ENCODE results near the gene ZNF426. TPM values are rescaled to one million over a fixed set of nuclear protein-coding genes. Genes with fewer than 3 reads are reported as not detected.

ZNF426 gene
- total and polyA plus RNA-seq, 2 of the 13 experiments (the other 11 are each of a cell fraction or from before 2014, with no cell fraction given): 3.8 to 14.9 TPM

DNA sequence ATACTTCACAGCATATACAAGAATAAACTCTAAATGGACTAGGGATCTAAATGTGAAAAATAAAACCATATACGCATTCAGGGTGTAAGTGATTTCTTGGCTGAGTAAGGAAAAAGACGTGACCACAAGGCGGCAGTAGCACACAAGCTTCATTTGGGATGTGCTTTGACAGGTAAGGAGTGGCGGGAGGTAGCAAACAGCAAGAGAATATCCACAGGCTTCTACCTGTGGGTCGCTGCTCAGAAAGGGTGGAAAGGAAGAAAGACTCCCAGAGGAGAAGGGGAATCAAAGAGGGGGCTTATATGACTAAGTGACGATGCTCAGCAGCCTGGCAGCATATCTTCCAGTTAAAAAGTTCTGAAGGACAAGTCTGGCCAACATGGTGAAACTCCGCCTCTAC lies 48.3 kb upstream of the ZNF426 start:
- Histone ChIP-seq H3K27ac (ENCODE audit: extremely low read length, insufficient read depth, low read length) (no peak overlapping the region), H3K79me2 (ENCODE audit: insufficient read depth, low read length) (peaks cover 24% of the 10 kb centered on the region), H3K27me3 (ENCODE audit: control insufficient read depth in 1 of 2, insufficient read depth in 2 of 2, low read length in 2 of 2) (peaks cover 0 to 2% of the 10 kb centered on the region in 2 experiments; a peak in 1 of 5 replicates), H3K9me3 (ENCODE audit: low read length) (no peaks in the 10 kb centered on the region), H3K4me3 (replicated peaks in 1 of 3; ENCODE audit: insufficient read depth in 1 of 3, low read depth in 2 of 3, low read length in 3 of 3) (no peak overlapping the region; a peak in 1 of 6 replicates), H3K9ac (ENCODE audit: insufficient read depth, low read depth, low read length) (no peak overlapping the region), H4K20me1 (ENCODE audit: insufficient read depth, low read length) (peaks cover 14% of the 10 kb centered on the region; the same call in 1 of the 2 replicates), H3K4me1 (ENCODE audit: insufficient read depth, low read length) (peaks cover 23% of the 10 kb centered on the region), H3K4me2 (ENCODE audit: low read depth, low read length) (peak overlapping the region; percentile 64), H2AFZ (ENCODE audit: low read length) (peak overlapping the region; percentile 61), H3K36me3 (replicated peaks in 1 of 2; ENCODE audit: control insufficient read depth in 1 of 2, insufficient read depth in 2 of 2, low read length in 2 of 2) (no peaks in the 10 kb centered on the region)
- WGBS (ENCODE audit: low lambda C conversion rate): 16% methylated on average over 7 of the region's 7 CpGs
- in situ Hi-C loops (cut with HindIII; ENCODE audit: extremely low pct_ligation_motif_present, low pct_unique_long_range_greater_than_20kb): no loop called here
- BruUV-seq (replicated peaks): no TSS peak
- FAIRE-seq (peak; percentile 78), DNase-seq (ENCODE audit: low spot score) (peak; percentile 74), ATAC-seq (peak; percentile 59)
- ChIA-PET CTCF (ENCODE audit: low intra/inter-chr PET ratio, low total read pairs) (interaction anchor here (0.9 to 2.2 kb wide), 3 partner anchors 203 to 211 kb away, joined by 3 to 15 read pairs (median 3); no protein-coding TSS in a partner anchor), POLR2A (interaction anchor here (0.9 kb wide), 1 partner anchor 59 kb away, joined by 3 read pairs; no protein-coding TSS in a partner anchor)
- intact Hi-C loops (cut with micrococcal nuclease; ENCODE audit: unreplicated experiment): loop anchor here (1.0 to 10.0 kb wide), 4 partner anchors 48 to 452 kb away; partner anchors contain the start of gene ZNF426
- TF ChIP-seq SAP130 (CRISPR knock-in tag; IDR thresholded peaks at IDR 0.05; ENCODE audit: low read depth) (peak; percentile 59), ZKSCAN1 (IDR thresholded peaks at IDR 0.05; ENCODE audit: low read length) (no peak), GPN1 (CRISPR knock-in tag; IDR thresholded peaks at IDR 0.05; ENCODE audit: borderline replicate concordance) (no peak), ESRRA (CRISPR knock-in tag; IDR thresholded peaks at IDR 0.05; ENCODE audit: low read depth) (no peak), RFXANK (CRISPR knock-in tag; IDR thresholded peaks at IDR 0.05) (no peak), ZNF530 (CRISPR knock-in tag; IDR thresholded peaks at IDR 0.05; ENCODE audit: low read depth) (no peak), MLLT10 (CRISPR knock-in tag; IDR thresholded peaks at IDR 0.05) (no peak), STAG1 (CRISPR knock-in tag; IDR thresholded peaks at IDR 0.05) (peak; percentile 86), KLF11 (CRISPR knock-in tag; IDR thresholded peaks at IDR 0.05) (no peak), GABPA (IDR thresholded peaks at IDR 0.05; ENCODE audit: low read depth, low read length) (no peak), GABPA (CRISPR knock-in tag; IDR thresholded peaks at IDR 0.05; ENCODE audit: low read depth) (peak; percentile 40; the same call in 1 of the 2 replicates), ZNF788 (CRISPR knock-in tag; IDR thresholded peaks at IDR 0.05; ENCODE audit: borderline replicate concordance) (no peak), ZNF3 (CRISPR knock-in tag; IDR thresholded peaks at IDR 0.05) (no peak), RFXAP (CRISPR knock-in tag; IDR thresholded peaks at IDR 0.05; ENCODE audit: borderline replicate concordance) (no peak), JUNB (CRISPR knock-in tag; IDR thresholded peaks at IDR 0.05; ENCODE audit: borderline replicate concordance) (no peak)
- TF ChIP-seq, protein P1, sequence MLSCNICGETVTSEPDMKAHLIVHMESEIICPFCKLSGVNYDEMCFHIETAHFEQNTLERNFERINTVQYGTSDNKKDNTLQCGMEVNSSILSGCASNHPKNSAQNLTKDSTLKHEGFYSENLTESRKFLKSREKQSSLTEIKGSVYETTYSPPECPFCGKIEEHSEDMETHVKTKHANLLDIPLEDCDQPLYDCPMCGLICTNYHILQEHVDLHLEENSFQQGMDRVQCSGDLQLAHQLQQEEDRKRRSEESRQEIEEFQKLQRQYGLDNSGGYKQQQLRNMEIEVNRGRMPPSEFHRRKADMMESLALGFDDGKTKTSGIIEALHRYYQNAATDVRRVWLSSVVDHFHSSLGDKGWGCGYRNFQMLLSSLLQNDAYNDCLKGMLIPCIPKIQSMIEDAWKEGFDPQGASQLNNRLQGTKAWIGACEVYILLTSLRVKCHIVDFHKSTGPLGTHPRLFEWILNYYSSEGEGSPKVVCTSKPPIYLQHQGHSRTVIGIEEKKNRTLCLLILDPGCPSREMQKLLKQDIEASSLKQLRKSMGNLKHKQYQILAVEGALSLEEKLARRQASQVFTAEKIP (CRISPR knock-in tag; IDR thresholded peaks at IDR 0.05; ENCODE audit: borderline replicate concordance): no peak
- TF ChIP-seq, protein P2, sequence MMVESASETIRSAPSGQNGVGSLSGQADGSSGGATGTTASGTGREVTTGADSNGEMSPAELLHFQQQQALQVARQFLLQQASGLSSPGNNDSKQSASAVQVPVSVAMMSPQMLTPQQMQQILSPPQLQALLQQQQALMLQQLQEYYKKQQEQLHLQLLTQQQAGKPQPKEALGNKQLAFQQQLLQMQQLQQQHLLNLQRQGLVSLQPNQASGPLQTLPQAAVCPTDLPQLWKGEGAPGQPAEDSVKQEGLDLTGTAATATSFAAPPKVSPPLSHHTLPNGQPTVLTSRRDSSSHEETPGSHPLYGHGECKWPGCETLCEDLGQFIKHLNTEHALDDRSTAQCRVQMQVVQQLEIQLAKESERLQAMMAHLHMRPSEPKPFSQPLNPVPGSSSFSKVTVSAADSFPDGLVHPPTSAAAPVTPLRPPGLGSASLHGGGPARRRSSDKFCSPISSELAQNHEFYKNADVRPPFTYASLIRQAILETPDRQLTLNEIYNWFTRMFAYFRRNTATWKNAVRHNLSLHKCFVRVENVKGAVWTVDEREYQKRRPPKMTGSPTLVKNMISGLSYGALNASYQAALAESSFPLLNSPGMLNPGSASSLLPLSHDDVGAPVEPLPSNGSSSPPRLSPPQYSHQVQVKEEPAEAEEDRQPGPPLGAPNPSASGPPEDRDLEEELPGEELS (CRISPR knock-in tag; IDR thresholded peaks at IDR 0.05): no peak
- TF ChIP-seq, protein P3, sequence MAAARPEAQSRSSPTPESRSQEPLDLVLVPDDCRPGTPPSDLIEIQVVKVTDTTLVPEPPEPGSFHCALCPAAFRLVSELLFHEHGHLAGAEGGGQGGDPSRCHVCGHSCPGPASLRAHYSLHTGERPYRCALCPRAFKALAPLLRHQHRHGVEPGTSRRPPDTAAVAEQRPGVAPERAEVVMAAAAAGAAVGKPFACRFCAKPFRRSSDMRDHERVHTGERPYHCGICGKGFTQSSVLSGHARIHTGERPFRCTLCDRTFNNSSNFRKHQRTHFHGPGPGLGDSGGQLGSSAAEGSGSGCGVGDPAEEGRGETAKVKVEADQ (CRISPR knock-in tag; IDR thresholded peaks at IDR 0.05; ENCODE audit: borderline replicate concordance): no peak
- TF ChIP-seq, protein P4, sequence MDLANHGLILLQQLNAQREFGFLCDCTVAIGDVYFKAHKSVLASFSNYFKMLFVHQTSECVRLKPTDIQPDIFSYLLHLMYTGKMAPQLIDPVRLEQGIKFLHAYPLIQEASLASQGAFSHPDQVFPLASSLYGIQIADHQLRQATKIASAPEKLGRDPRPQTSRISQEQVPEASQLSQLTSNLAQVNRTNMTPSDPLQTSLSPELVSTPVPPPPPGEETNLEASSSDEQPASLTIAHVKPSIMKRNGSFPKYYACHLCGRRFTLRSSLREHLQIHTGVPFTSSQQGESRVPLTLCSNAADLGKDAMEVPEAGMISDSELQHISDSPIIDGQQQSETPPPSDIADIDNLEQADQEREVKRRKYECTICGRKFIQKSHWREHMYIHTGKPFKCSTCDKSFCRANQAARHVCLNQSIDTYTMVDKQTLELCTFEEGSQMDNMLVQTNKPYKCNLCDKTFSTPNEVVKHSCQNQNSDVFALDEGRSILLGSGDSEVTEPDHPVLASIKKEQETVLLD (CRISPR knock-in tag; IDR thresholded peaks at IDR 0.05; ENCODE audit: low read depth): no peak
